HG03439 (cell line): ENCODE data around the gene PRDM2.
"Not testable (repeated sequence)": the region's sequence is repeated elsewhere in the genome, so short reads cannot be mapped to it uniquely, and the experiment has no call there.

Experiments used
- ATAC-seq: cut with Tn5 transposase; IDR thresholded peaks from one replicate; pipeline ENCODE4 v1.9.1; 2021; ENCODE audit warnings: mild to moderate bottlenecking, moderate library complexity; ENCODE audit not compliant: unreplicated experiment

Gene PRDM2, protein sequence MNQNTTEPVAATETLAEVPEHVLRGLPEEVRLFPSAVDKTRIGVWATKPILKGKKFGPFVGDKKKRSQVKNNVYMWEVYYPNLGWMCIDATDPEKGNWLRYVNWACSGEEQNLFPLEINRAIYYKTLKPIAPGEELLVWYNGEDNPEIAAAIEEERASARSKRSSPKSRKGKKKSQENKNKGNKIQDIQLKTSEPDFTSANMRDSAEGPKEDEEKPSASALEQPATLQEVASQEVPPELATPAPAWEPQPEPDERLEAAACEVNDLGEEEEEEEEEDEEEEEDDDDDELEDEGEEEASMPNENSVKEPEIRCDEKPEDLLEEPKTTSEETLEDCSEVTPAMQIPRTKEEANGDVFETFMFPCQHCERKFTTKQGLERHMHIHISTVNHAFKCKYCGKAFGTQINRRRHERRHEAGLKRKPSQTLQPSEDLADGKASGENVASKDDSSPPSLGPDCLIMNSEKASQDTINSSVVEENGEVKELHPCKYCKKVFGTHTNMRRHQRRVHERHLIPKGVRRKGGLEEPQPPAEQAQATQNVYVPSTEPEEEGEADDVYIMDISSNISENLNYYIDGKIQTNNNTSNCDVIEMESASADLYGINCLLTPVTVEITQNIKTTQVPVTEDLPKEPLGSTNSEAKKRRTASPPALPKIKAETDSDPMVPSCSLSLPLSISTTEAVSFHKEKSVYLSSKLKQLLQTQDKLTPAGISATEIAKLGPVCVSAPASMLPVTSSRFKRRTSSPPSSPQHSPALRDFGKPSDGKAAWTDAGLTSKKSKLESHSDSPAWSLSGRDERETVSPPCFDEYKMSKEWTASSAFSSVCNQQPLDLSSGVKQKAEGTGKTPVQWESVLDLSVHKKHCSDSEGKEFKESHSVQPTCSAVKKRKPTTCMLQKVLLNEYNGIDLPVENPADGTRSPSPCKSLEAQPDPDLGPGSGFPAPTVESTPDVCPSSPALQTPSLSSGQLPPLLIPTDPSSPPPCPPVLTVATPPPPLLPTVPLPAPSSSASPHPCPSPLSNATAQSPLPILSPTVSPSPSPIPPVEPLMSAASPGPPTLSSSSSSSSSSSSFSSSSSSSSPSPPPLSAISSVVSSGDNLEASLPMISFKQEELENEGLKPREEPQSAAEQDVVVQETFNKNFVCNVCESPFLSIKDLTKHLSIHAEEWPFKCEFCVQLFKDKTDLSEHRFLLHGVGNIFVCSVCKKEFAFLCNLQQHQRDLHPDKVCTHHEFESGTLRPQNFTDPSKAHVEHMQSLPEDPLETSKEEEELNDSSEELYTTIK (N-terminal part only)

GRCh38 chr1:13699936-13700520, at the start of gene PRDM2:
Gene PRDM2 (plus strand): TSS chr1:13700188. CDS start chr1:13715606, 15,418 bp downstream.
- peak; percentile 41 for ATAC-seq

DNA sequence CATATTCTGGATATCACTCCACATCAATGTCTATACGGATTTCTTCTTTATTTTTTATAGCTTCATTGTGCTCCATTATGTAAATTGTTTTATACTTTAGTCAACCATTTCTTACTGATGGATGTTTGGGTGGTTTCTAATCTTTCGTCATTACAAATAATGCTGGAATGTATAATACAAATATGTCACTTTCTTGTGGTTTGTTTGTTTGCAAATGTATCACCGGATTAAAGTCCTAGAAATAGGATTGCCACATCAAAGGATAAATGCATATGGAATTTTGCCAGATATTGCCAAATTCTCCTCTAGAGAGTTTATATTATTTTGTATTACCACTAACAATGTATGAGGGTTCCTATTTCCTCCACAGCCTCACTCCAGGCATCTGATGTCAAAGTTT, 48.7 kb upstream of the PRDM2 start:
- ATAC-seq = no peak

- ATAC-seq = no peak
These were observed 47.8 kb upstream of the PRDM2 start for GRCh38 chr1:13652238-13652637.

GRCh38 chr1:13661539-13661938, 38.4 kb upstream of the PRDM2 start:
- no peak for ATAC-seq

GRCh38 chr1:13662493-13662892, 37.5 kb upstream of the PRDM2 start:
- no peak for ATAC-seq

DNA sequence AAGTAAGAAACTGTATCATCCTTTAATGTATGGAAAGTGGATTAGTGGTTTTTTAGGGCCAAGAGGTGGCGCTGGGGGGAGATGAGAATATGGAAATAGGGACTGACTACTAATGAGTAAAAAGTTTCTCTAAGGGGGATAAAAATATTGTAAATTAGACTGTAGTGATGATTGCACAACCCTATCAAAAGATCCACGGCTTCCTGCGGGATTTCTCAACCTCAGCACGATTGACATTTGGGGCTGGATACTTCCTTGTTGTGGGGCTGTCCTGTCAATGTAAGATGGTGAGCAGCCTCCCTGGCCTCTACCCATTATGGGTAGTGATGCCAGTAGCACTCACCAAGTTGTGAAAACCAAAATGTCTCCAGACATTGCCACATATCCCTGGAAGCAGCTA, 36.0 kb upstream of the PRDM2 start:
- no peak for ATAC-seq

DNA sequence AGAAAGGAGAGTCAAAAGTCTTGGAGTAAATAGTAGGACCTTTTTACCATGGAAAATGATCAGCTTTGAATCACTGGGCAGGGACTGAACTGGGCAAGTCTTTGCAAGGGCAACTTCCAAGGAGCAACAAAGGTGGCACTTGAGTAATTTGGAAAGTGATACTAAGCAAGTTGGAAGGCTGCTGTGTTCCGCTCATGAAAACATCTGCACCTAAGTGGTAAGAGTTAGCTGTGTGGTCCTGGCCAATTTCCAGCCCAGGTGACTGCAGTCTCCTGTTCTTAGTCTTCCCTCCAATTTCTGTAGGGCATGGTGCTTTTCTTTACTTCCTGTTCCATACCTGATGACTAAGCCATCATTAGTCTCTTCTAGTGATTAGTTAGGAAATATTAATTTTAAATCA, 35.5 kb upstream of the PRDM2 start:
- no peak for ATAC-seq

DNA sequence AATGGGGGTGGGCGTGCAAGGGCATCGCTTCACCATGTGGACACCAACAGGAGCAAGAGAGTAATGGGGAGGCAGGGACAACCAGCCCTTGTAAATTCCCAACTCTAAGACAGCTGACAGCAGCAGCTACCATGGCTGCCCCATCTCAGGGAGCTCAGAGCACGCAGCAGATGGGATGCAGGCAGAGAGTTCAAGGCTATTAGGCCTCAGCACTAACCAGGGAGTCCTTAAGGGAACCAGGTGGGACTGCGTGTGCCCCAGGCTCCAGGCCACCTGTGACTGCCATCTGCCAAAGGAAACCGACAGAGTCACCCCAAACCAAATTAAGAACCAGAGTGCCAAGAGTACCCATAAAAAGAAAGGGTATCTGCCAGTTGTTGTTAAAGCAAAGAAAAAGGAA, 33.7 kb upstream of the PRDM2 start:
- no peak for ATAC-seq

DNA sequence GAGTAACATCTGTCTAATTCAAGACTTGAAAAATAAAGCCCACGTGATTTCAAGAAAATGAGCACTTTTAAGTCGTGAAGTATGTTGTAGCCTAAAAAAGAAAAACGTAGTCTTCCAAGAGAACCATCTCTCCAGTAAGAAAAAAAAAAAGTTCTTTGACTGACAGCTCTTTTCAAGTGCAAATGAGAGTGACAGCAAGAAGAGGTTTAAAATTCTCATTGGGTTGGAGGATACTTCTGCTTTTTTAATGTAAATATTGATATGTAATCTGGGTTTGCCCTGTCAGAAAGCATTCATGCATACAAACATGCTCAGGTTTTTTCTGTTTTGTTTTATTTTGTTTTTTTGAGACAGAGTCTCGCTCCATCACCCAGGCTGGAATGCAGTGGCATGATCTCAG, 32.3 kb upstream of the PRDM2 start:
- no peak for ATAC-seq

DNA sequence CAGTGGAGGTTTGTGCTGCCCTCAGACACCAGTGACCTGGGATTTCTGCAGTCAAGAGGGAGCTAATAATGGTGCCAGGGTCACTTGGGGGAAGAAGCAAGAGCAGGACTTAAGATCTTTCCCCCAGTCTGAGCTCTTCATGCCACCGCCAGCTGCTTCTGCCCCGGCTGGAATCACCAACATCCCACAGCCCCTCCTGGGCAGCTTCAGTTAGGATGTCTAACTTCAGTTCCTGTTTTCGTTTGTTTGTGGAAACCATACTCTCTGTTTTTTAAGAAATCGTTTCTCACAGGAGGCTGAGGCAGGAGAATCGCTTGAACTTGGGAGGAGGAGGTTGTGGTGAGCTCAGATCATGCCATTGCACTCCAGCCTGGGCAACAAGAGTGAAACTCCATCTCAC, 25.6 kb upstream of the PRDM2 start:
- no peak for ATAC-seq

DNA sequence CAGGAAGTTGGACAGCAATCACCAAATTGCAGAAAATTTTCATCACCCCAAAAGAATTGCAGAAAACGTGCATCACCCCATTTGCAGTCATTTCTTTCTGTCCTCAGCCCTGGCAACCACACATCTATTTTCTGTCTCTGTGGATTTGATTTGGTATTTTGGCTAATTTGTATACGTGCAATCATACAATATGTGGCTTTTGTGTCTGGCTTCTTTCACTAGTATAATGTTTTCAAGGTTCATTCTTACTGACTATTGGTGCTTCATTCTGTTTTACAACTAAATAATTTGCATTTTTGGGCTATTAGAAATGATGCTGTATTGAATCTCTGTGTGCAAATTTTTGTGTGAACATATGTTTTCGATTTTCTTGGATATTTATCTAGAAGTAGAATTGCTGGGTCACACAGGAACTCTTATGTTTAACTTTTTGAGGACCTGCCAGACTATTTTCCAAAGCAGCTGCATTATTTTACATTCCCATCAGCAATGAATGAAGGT, 24.8 kb upstream of the PRDM2 start:
- no peak for ATAC-seq

- ATAC-seq = no peak
These were observed 22.1 kb upstream of the PRDM2 start for GRCh38 chr1:13677896-13678295.

DNA sequence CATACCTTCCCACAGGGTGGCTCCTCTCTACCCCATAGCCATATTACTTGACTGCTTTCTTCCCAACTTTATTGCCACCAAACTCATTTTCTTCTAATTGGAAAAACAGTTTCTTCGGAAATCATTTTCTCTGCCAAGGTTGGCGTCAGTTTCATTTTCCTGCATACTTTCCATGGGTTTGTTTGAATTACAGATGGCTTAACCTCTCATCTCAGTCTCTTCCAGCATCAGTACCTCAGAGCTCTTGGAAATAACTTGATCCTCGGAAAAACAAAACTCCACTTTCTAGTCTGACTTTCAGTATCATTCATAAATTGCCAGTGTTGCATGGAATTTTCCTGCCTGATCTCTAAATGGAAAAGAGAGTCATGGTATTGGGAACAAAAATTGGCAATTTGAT, 20.3 kb upstream of the PRDM2 start:
- ATAC-seq = no peak

- not testable (repeated sequence) for ATAC-seq
These were observed 19.4 kb upstream of the PRDM2 start for GRCh38 chr1:13680609-13681008.

DNA sequence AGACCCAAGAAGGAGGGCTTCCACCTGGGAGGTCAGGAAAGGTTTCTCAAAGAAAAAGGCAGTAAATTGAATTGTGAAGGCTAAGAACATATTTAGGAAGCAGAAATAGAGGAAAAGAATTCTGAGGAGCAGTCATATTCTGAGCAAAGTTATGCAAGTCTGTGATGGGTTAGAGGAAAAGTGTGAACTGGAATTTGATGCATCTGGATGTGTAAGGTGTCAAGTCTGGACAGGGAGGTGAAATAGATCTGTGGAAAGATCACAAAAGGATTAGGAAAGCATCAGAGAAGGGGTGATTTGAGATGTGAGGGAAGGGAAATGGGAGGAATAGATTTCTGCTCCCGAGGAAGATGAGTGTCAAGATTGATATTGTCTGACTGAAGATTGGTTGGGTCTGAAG, 18.1 kb upstream of the PRDM2 start:
- no peak for ATAC-seq

DNA sequence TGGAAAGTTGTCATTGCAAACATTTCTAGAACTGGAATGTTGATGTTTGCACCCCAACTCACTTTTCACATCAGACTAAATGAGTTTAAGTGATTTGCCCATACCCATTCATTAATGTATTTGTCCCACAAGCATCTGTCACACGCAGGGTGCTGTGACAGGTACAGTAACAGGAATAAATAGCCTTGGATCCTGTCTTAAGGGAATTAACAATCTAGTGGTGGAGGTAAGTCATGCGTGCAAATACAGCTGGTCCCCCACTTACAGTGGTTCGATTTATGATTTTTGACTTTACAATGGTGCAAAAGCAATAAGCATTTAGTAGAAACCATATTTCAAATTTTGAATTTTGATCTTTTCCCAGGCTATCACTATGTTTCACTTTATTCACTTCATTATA, 17.5 kb upstream of the PRDM2 start:
- ATAC-seq = no peak

GRCh38 chr1:13683206-13683605, 16.8 kb upstream of the PRDM2 start:
- no peak for ATAC-seq

- no peak for ATAC-seq
These were observed 12.8 kb upstream of the PRDM2 start for GRCh38 chr1:13687151-13687715.

- ATAC-seq = not testable (repeated sequence)
These were observed 6.9 kb upstream of the PRDM2 start for GRCh38 chr1:13693094-13693493.
